GM19395 (cell line): ENCODE results near the gene CCNI2.
"Not testable (repeated sequence)": the region's sequence is repeated elsewhere in the genome, so short reads cannot be mapped to it uniquely, and the experiment has no call there.

Source experiments
- ATAC-seq: cut with Tn5 transposase; IDR thresholded peaks from one replicate; pipeline ENCODE4 v1.9.1; 2021; ENCODE audit warnings: mild to moderate bottlenecking, moderate library complexity; ENCODE audit not compliant: unreplicated experiment

Gene CCNI2

DNA sequence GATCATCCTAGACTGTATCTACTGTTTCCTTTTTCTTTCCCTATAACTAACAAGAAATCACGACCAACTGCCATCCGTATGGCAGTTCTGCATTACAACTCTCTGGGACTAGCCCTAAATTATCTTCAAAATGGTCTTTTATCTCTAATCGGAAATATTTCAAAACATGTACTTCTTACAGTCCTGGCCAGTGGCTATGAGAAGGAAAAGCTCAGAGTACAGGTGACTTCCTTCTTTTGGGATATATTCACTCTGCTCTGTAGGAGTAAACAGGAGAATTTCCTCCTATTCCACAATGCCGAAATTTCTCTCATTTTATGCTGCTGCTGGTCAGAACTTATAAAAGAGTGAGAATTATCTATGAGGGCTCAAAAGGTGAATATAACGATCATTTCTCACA, 31.6 kb downstream of the CCNI2 start:
- ATAC-seq = no peak

DNA sequence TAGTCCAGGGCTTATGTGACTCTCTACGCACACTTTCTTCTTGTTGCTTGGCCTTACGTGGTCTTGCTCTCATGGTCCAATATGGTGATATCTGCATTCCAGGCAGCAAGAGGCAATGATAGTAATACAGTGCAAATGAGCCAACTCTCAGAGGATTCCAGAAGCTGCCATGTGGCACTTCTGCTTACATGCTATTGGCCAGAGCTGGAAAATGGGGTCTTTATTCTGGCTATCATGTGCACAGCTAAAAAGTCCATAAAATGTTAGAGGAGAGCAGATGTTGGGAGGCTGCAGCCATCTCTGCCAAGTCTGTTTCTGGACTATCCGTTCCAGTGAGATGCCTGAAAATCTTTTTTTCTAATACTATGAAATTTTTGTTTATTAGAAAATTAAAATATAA, 32.7 kb downstream of the CCNI2 start:
- ATAC-seq = no peak

DNA sequence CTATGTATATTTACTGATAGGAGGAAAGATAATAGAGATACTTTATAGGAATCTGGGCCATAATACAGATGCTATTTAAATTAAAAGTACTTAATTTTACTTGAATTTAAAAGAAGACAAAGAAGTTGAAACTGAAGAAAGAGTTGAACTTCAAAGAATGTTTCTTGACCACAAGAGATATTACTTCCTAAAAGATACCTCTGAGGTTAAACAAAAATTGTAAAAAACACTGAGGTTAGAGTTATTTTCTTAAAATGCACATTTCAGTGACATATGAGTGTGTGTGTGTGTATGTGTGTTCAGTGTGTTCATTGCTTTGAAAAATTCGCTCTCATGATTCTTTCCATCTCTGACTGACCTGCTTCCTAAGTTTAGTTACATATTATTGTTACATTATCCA, 33.4 kb downstream of the CCNI2 start:
- ATAC-seq = no peak

DNA sequence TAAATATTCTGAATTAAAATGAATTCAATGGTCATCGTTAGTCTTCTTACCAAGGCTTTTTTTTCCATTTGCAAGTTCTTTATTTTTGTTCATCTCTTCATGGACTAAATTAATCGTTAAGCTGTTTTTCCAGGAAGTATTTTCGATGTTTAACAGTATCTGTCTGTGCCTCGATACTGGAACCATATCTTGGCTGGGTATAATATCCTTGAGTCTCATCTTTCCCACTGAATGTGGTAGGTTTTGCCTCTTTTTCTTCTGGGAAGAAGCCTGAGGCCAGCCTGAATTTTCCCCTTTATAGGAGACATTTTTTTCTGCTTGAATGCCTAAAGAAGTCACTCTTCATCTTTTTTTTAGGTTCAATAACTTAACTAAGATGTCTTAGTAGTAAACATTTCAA, 33.8 kb downstream of the CCNI2 start:
- ATAC-seq = no peak

GRCh38 chr5:132782101-132782500, 34.9 kb downstream of the CCNI2 start:
- ATAC-seq = no peak

- ATAC-seq = no peak
Measured at GRCh38 chr5:132785365-132785764, 38.1 kb downstream of the CCNI2 start.

GRCh38 chr5:132785864-132786263, 38.6 kb downstream of the CCNI2 start:
- no peak for ATAC-seq

DNA sequence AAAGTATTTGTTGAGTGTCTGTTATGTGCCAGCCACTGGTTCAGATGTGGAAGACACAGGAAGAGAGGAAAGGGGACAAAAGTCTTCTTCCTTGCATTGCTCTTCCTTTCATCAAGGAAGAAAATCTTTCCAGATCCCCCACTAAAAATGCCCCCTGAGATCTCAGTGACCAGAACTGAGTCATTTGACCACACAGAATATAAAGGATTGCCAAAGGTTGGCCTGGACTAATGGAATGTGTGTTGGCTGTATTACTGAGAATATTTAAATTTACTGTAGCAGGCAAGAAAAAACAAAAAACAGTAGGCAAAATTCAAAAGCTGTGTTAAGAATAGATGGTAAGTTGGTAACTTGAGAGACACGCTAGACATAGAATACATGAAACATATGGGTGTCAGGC, 39.9 kb downstream of the CCNI2 start:
- no peak for ATAC-seq

DNA sequence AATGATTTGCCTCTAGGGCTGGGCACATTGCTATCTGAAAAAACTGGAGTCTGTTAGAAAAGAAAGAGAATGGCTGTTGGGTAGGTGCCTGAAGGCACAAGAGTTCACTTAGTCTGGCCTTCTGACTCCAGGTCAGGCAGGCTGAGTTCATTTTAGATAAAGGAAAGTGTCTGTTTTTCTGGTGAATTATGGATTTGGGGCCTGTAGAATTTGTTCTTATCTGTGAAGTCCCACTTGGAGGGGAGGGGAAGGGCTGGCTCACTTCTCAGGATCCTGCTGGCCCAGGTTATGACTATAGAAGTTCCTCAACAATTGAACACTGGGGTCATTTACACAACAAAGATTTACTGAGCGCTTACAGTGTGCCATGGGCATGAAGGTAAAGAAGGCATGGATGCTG, 41.3 kb downstream of the CCNI2 start:
- ATAC-seq = no peak

DNA sequence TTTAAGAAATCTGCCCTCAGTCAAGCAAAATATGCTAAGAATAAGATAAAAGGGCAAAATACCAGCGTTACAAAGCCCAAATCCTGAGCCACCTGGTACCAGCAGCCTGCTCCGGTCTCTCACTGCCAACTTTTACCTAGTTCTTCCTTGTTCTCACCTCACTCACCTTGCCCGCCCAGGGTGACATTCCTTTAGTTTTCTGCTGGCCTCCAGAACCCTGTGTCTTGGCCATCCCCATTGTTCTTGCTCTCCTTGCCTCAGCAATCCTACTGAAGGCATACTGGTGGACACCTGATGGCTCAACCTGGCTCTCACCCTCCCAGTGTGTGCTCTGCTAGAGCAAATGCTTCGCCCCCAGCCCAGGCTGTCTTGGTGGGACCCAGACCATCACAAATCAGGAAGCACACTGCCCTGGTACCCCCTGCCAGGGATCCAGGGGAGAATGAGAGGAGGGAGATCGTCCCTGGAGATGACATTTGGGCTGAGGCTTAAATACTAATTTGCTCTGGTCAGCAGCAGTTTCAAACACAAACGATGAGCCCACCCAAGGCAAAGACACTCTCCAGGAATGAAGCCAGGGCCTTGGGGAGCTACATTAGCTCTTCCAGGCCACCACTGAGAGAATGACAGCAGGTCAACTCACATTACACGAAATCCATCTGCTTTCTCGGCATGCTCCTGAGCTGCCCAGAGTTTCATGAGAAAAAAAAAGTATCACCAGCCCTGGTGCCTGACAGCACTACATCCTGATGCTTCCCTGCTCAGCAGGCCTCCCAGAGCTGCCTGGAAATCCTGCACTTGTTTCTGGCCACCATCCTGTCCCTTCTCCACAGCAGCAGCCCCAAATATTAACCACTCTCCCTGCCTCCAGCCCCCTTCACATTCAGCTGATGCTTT, 42.0 kb downstream of the CCNI2 start:
- ATAC-seq = no peak

- ATAC-seq = no peak
Measured at GRCh38 chr5:132790201-132790865, 43.1 kb downstream of the CCNI2 start.

- ATAC-seq = no peak
Measured at GRCh38 chr5:132791026-132791425, 43.8 kb downstream of the CCNI2 start.

- ATAC-seq = no peak
Measured at GRCh38 chr5:132797651-132798050, 50.4 kb downstream of the CCNI2 start.

- ATAC-seq = no peak
Measured at GRCh38 chr5:132799392-132799791, 52.2 kb downstream of the CCNI2 start.

DNA sequence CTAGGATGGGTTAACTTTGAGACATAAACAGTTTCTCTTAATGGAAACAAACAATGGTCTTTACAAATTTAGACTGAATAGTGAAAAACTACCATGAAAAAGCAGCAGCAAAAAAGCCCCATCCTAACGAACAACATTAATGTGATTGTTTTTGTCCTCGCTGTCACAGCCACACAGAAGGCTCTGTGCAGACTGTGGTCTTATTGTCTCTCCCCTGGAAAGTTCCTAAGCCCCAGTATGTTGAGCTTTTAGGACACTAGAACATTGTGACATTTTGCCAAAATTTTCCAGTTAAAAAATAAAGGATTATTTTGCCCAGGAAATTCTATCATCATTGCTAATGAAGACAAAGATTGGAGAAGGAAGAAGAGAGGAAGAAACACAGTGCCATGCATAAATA, 53.3 kb downstream of the CCNI2 start:
- no peak for ATAC-seq

- ATAC-seq = no peak
Measured at GRCh38 chr5:132802044-132802684, 54.9 kb downstream of the CCNI2 start.

- not testable (repeated sequence) for ATAC-seq
Measured at GRCh38 chr5:132802685-132803066, 55.5 kb downstream of the CCNI2 start.
